Immature natural killer cell (primary cell): Measurements from ENCODE around the gene XRN2. TPM values are rescaled to one million over a fixed set of nuclear protein-coding genes. Genes with fewer than 3 reads are reported as not detected.

ENCODE experiments used
- DNase-seq, 3 donors: peaks; one replicate each; pipeline ENCODE4 v3.0.0; 2022; ENCODE audit warnings: mixed read lengths in 1 of 3
- H3K27ac Mint-ChIP-seq, 6 donors: one replicate each; pipeline ENCODE4 v1.8.0; 2020; ENCODE audit warnings: mixed read lengths in 6 of 6, mild to moderate bottlenecking in 5 of 6, inconsistent platforms in 4 of 6, moderate library complexity in 3 of 6
- H3K27me3 Mint-ChIP-seq, 3 donors: one replicate each; pipeline ENCODE4 v1.8.0; 2020 to 2021; ENCODE audit warnings: low read depth in 3 of 3, mild to moderate bottlenecking in 3 of 3, mixed read lengths in 3 of 3, moderate library complexity in 3 of 3, inconsistent platforms in 1 of 3
- H3K36me3 Mint-ChIP-seq, 3 donors: one replicate each; pipeline ENCODE4 v1.8.0; 2020; ENCODE audit warnings: mixed read lengths in 3 of 3, inconsistent platforms in 2 of 3, mild to moderate bottlenecking in 2 of 3
- H3K4me1 Mint-ChIP-seq, 2 donors: one replicate each; pipeline ENCODE4 v1.8.0; 2020; ENCODE audit warnings: inconsistent platforms in 2 of 2, mild to moderate bottlenecking in 2 of 2, mixed read lengths in 2 of 2, moderate library complexity in 1 of 2
- H3K4me3 Mint-ChIP-seq, 5 donors: one replicate each; pipeline ENCODE4 v1.8.0; 2020; ENCODE audit warnings: mild to moderate bottlenecking in 5 of 5, mixed read lengths in 5 of 5, inconsistent platforms in 3 of 5, moderate library complexity in 3 of 5
- H3K9me3 Mint-ChIP-seq, 6 donors: one replicate each; pipeline ENCODE4 v1.8.0; 2020; ENCODE audit warnings: mild to moderate bottlenecking in 6 of 6, mixed read lengths in 6 of 6, inconsistent platforms in 4 of 6, moderate library complexity in 3 of 6
- polyA plus RNA-seq, 3 donors: library from polyadenylated mRNA; unstranded; fragments of 300-500 nt; fragmentation: Illumina TruSeq; gene quantifications; one replicate each; pipeline ENCODE4 v1.2.3, GENCODE V29; 2021

Gene XRN2
- polyA plus RNA-seq, 3 donors from 2014 or later = 52.7 to 63.9 (median 61.2) TPM

GRCh38 chr20:21389368-21389767, 86.2 kb downstream of the XRN2 start:
- peaks cover 16 to 39% (median 32%) of the 10 kb centered on the region in 3 donors for H3K36me3 Mint-ChIP-seq

GRCh38 chr20:21390768-21391167, 87.6 kb downstream of the XRN2 start:
- H3K9me3 Mint-ChIP-seq = peaks cover 0 to 4% (median 0%) of the 10 kb centered on the region in 6 donors
- H3K4me1 Mint-ChIP-seq = peaks cover 16 to 36% of the 10 kb centered on the region in 2 donors
- peaks cover 20 to 36% (median 31%) of the 10 kb centered on the region in 3 donors for H3K27me3 Mint-ChIP-seq
- DNase-seq = no peak
- no peak overlapping the region for H3K4me3 Mint-ChIP-seq
- no peak overlapping the region for H3K27ac Mint-ChIP-seq
- H3K36me3 Mint-ChIP-seq = peaks cover 16 to 39% (median 32%) of the 10 kb centered on the region in 3 donors

More at GRCh38 chr20:21389368-21389767, 86.2 kb downstream of the XRN2 start:
- Mint-ChIP-seq H3K9me3 (no peaks in the 10 kb centered on the region), H3K27ac (no peak overlapping the region), H3K4me3 (no peak overlapping the region), H3K27me3 (peaks cover 20 to 27% (median 24%) of the 10 kb centered on the region in 3 donors), H3K4me1 (peaks cover 9 to 28% of the 10 kb centered on the region in 2 donors)
- DNase-seq = no peak

- H3K27ac Mint-ChIP-seq = no peak overlapping the region
- H3K27me3 Mint-ChIP-seq = peaks cover 20 to 36% (median 31%) of the 10 kb centered on the region in 3 donors
- peaks cover 0 to 4% (median 0%) of the 10 kb centered on the region in 6 donors for H3K9me3 Mint-ChIP-seq
- peaks cover 16 to 39% (median 32%) of the 10 kb centered on the region in 3 donors for H3K36me3 Mint-ChIP-seq
- H3K4me3 Mint-ChIP-seq = peak overlapping the region in 1 of 5 donors; percentile 33
- peaks cover 16 to 37% of the 10 kb centered on the region in 2 donors for H3K4me1 Mint-ChIP-seq
- no peak for DNase-seq
Measured at GRCh38 chr20:21391185-21391971, 88.2 kb downstream of the XRN2 start.

- peak overlapping the region in 1 of 5 donors; percentile 33 for H3K4me3 Mint-ChIP-seq
- H3K27me3 Mint-ChIP-seq = peaks cover 20 to 36% (median 31%) of the 10 kb centered on the region in 3 donors
- peaks cover 16 to 37% of the 10 kb centered on the region in 2 donors for H3K4me1 Mint-ChIP-seq
- H3K36me3 Mint-ChIP-seq = peaks cover 16 to 33% (median 31%) of the 10 kb centered on the region in 3 donors
- DNase-seq = no peak
- peaks cover 0 to 4% (median 0%) of the 10 kb centered on the region in 6 donors for H3K9me3 Mint-ChIP-seq
- no peak overlapping the region for H3K27ac Mint-ChIP-seq
Measured at GRCh38 chr20:21391972-21392352, 88.8 kb downstream of the XRN2 start.

- H3K4me3 Mint-ChIP-seq = peak overlapping the region in 1 of 5 donors; percentile 5
- peaks cover 0 to 4% (median 0%) of the 10 kb centered on the region in 6 donors for H3K9me3 Mint-ChIP-seq
- H3K27ac Mint-ChIP-seq = no peak overlapping the region
- peaks cover 25 to 41% (median 36%) of the 10 kb centered on the region in 3 donors for H3K27me3 Mint-ChIP-seq
- peaks cover 21 to 45% of the 10 kb centered on the region in 2 donors for H3K4me1 Mint-ChIP-seq
- no peak for DNase-seq
- peaks cover 7 to 22% (median 22%) of the 10 kb centered on the region in 3 donors for H3K36me3 Mint-ChIP-seq
Measured at GRCh38 chr20:21393166-21393565, 90.0 kb downstream of the XRN2 start.

- Mint-ChIP-seq H3K9me3 (peaks cover 0 to 4% (median 0%) of the 10 kb centered on the region in 6 donors), H3K27me3 (peaks cover 28 to 49% (median 40%) of the 10 kb centered on the region in 3 donors), H3K36me3 (peaks cover 6 to 22% (median 19%) of the 10 kb centered on the region in 3 donors), H3K4me1 (peaks cover 21 to 49% of the 10 kb centered on the region in 2 donors), H3K27ac (no peak overlapping the region), H3K4me3 (no peak overlapping the region)
- DNase-seq = no peak
Measured at GRCh38 chr20:21393816-21394519, 90.8 kb downstream of the XRN2 start.

GRCh38 chr20:21394551-21394950, 91.4 kb downstream of the XRN2 start:
- DNase-seq = no peak
- Mint-ChIP-seq H3K36me3 (peaks cover 4 to 22% (median 17%) of the 10 kb centered on the region in 3 donors), H3K27me3 (peaks cover 28 to 54% (median 40%) of the 10 kb centered on the region in 3 donors), H3K9me3 (peaks cover 0 to 4% (median 0%) of the 10 kb centered on the region in 6 donors), H3K4me3 (no peak overlapping the region), H3K4me1 (peaks cover 21 to 49% of the 10 kb centered on the region in 2 donors), H3K27ac (no peak overlapping the region)

GRCh38 chr20:21395051-21395665, 92.0 kb downstream of the XRN2 start:
- peaks cover 0 to 4% (median 0%) of the 10 kb centered on the region in 6 donors for H3K9me3 Mint-ChIP-seq
- H3K27me3 Mint-ChIP-seq = peaks cover 28 to 59% (median 40%) of the 10 kb centered on the region in 3 donors
- peak overlapping the region; percentile 62 to 78 (median 72) for H3K4me3 Mint-ChIP-seq
- peaks cover 21 to 49% of the 10 kb centered on the region in 2 donors for H3K4me1 Mint-ChIP-seq
- H3K27ac Mint-ChIP-seq = peak overlapping the region in 1 of 6 donors; percentile 45
- H3K36me3 Mint-ChIP-seq = peaks cover 4 to 17% (median 14%) of the 10 kb centered on the region in 3 donors
- no peak for DNase-seq

GRCh38 chr20:21395666-21396598, 92.8 kb downstream of the XRN2 start:
- Mint-ChIP-seq H3K27me3 (peaks cover 29 to 59% (median 46%) of the 10 kb centered on the region in 3 donors), H3K9me3 (peaks cover 0 to 4% (median 0%) of the 10 kb centered on the region in 6 donors), H3K27ac (peak overlapping the region in 1 of 6 donors; percentile 45), H3K36me3 (peaks cover 2 to 10% (median 7%) of the 10 kb centered on the region in 3 donors), H3K4me1 (peaks cover 21 to 48% of the 10 kb centered on the region in 2 donors), H3K4me3 (peak overlapping the region; percentile 62 to 78 (median 72))
- peak; percentile 25 to 36 (median 36) for DNase-seq

- Mint-ChIP-seq H3K4me3 (no peak overlapping the region), H3K27me3 (peaks cover 26 to 63% (median 44%) of the 10 kb centered on the region in 3 donors), H3K9me3 (peaks cover 0 to 4% (median 0%) of the 10 kb centered on the region in 6 donors), H3K27ac (no peak overlapping the region), H3K36me3 (peaks cover 0 to 5% (median 4%) of the 10 kb centered on the region in 3 donors), H3K4me1 (peaks cover 19 to 39% of the 10 kb centered on the region in 2 donors)
- DNase-seq = no peak
Measured at GRCh38 chr20:21396599-21397340, 93.6 kb downstream of the XRN2 start.

- no peak for DNase-seq
- Mint-ChIP-seq H3K27me3 (peaks cover 19 to 60% (median 40%) of the 10 kb centered on the region in 3 donors), H3K4me3 (peak within 1 kb of the TSS; percentile 25 to 78 (median 59)), H3K4me1 (peaks cover 16 to 32% of the 10 kb centered on the region in 2 donors), H3K9me3 (peaks cover 0 to 4% (median 0%) of the 10 kb centered on the region in 6 donors), H3K27ac (peak within 1 kb of the TSS in 1 of 6 donors; percentile 37), H3K36me3 (no peaks in the 10 kb centered on the region)
Measured at GRCh38 chr20:21397341-21398108, 94.4 kb downstream of the XRN2 start, which contains the start of gene NKX2-4. NKX2-4 (minus strand) TSS chr20:21397526; CDS start chr20:21397399, 127 bp downstream.
